GM18508 (cell line): ENCODE measurements around the gene BMP15.

Experiments used
- ATAC-seq: cut with Tn5 transposase; IDR thresholded peaks from one replicate; pipeline ENCODE4 v1.9.1; 2021; ENCODE audit warnings: moderate number of reproducible peaks; ENCODE audit not compliant: insufficient read depth, unreplicated experiment

The BMP15 gene

DNA sequence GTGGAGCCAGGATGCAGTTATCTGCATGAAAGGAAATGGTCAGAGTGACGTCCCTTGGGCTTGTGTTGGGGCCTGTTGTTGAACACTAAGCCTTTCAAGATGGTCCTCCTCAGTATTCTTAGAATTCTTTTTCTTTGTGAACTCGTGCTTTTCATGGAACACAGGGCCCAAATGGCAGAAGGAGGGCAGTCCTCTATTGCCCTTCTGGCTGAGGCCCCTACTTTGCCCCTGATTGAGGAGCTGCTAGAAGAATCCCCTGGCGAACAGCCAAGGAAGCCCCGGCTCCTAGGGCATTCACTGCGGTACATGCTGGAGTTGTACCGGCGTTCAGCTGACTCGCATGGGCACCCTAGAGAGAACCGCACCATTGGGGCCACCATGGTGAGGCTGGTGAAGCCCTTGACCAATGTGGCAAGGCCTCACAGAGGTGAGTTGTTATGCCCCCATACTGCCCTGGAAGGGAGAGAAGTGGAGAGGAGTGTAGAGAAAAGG, at the start of gene BMP15:
BMP15 (plus strand) TSS at position 51 of the 492 bp plus-strand sequence; CDS start at position 100, 49 bp downstream.
- ATAC-seq: no peak

DNA sequence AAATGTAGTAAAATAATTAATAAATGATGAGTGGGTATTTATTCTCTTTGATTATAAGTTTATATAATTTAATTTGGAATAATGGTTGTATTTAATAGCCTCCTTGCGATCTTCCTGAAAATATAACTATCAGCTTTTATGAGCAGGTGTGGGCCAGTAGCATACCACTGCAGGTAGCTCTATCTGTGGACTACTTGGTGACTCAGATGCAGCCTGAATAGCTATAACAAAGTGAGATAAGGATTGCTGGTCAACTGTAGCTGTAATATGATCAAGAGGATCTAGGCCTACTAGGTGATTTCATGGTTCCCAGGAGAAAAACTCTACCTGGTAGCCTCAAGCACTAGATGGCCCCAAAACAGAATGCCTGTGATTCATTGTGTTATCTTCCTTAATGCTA, 47.1 kb upstream of the BMP15 start:
- no peak for ATAC-seq

DNA sequence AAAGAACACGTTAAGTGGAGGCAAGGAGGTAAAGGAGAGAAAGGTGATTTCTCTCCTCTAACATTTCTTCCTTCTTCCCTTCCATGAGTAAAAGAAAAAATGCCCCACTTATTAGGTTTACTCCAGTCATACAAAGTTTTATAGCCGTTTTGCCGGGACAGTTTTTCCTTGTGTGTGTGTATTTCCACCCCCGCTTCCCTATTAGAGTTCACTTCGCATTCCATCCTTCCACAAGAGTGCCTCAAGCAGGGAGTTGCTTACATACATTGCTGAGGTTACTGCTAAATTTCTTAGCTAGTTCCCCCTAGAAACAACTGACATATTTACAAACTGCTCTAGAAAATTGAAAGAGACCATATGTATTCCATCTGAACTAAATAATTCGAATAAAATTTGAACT, 45.2 kb upstream of the BMP15 start:
- no peak for ATAC-seq

DNA sequence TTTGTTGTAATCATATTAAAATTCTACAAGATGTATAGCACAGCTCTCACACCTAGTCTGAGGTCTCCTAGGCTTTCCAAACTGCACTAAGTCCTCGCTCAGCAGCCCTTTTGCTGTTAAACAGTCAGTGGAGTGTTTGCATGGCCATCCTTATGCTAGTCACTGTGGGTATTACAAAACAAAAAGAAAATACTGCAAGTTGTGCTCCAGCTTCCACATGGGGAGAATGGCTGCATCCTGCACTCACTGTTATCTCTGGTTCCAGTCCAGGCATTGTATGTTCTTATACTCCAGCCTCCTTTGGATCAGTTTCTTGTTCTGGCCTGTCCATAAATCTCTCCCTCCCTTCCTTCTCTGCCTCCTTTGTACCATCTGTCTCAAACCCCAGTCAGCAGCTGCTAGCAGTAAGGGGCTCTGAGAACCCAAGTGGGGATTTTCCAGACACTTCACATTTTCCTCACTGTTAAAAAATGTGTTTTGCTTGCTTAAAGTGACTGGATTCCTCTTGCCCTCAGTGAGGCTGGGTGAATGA, 38.5 kb upstream of the BMP15 start:
- ATAC-seq: no peak

DNA sequence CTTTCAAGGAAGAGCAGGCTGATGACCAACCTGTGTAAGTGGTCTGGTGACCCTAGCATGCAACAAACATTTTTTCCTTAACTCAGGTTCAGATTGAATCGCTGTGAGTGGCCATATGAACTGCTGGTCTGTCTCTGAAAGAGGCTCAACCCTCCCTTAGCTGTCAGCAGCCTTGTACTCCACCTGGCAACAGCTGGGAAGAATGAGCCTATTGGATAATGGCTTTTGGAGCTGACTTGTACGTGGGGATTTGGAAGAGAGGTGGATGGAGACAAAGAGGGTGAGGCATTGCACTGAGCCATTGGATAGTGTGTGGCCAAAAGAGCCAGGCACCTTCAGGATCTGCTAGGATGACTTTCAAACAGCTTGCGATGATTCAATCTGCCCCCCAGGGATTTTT, 35.7 kb upstream of the BMP15 start:
- no peak for ATAC-seq

DNA sequence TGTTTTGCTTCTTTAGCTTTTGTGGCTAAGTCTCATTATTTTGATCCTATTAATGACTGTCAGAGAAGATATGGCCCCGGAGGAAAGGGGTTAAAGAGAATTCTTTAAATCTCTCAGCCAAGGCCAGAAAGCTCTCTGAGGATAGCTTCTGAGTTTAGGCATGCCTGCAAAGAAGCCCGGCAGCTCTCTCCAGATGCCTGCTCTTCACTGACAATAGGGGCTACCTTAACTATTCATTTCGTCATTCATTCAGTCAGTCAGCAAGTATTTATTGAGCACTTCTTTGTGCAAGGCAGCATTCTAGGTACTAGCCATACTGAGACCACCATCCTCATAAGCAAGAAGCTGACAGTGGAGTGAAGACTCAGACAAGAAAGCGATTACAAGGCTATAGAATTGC, 34.0 kb upstream of the BMP15 start:
- ATAC-seq: no peak

DNA sequence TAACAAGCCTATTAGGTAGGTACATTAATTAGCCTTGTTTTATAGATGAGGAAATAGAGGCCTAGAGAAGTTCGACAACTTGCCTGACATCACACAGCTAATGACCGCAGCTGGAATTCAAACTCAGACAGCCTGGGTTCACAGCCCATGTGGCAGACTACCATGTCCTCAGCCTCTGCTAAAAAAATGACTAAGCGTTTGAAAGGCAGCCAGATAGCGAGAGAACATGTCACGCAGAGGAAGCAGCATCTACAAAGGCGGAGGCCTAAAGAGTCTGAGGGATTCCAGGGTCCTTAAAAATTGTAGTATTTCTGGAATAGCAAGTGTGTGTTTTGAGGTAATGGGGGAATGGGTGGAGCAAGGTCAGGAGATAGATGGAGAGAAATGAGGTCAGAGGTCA, 33.2 kb upstream of the BMP15 start:
- ATAC-seq: no peak

DNA sequence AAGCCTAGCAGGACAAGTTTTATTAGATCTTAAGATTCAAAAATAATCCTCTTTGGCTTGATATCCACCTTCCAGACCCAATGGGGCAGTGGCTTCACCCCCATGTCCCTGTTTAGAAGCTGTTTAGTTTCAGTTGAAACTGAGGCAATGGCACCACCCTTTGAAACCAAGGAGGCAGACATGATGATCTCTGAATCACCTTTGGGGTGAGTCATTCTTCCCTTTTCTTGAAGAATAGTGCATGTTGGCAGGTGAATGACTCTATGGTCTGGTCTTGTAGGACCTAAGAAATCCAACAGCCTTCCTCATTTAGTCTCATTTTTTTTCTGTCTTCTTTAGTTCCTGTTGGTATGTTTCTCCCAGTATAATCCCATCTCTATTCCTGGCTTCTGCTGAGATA, 29.5 kb upstream of the BMP15 start:
- no peak for ATAC-seq

DNA sequence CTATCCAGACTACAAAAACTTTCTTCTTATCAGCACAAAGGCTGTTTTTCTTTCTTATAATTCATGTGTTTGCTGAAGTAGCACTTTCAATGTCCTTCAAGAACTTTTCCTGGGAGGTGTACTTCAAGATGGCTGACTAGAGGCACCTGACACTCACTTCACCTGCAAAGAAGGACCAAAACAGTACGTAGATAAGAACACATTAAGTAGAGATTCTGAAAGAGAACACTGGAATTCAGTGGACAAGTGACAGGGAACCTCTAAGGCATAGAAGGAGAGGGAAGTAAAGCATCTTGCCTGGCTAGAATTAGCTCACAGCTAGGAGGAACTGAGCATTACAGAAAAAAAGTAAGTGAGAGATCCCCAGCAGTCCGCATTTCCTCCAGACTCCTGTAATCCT, 21.7 kb upstream of the BMP15 start:
- ATAC-seq: no peak

DNA sequence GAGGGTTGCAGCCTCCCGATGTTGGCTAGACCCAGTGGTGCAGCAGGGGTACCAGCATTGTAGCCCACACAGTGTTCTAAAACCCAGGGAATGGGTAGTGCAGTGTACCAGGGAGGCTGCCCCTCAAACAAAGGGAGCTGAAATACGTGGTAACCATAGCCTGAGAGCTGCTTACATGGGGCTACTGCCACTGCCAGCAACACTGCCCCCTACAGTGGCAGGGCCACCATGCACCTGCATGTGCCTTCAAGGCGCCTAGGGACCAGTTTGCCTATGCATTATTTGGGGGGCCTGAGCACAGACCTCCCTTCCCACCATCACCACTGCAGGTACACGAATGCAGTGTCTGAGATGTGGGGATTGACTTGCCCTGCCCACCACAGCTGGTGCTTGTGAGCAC, 21.0 kb upstream of the BMP15 start:
- no peak for ATAC-seq

DNA sequence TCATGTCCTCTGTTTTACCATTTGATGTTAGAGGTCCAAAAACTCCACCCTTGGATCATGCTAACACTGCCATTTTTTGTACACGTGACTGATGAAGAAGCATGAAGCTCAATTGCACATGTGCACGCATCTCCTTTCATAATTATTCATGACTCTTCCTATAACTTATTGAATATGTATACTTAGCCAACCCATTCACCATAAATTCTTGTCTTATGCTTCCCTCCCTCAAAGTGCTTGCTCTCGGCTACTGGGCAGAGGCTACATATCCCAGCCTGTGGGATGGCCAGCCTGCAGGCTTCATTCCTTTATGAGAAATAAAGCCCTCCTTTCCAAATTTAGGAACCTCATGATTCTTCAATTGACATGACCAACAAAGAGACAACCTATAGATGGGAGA, 17.5 kb upstream of the BMP15 start:
- ATAC-seq: no peak

DNA sequence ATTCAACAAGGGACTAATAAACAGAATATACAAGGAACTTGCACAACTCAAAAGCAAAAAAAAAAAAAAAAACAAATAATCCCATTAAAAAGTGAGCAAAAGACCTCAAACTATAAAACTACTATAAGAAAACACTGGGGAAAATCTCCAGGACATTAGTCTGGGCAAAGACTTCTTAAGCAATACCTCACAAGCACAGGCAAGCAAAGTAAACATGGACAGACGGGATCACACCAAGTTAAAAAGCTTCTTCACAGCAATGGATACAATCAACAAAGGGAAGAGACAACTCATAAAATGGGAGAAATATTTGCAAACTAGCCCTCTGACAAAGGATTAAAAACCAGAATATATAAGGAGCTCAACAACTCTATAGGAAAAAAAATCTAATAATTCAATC, 17.1 kb upstream of the BMP15 start:
- no peak for ATAC-seq

DNA sequence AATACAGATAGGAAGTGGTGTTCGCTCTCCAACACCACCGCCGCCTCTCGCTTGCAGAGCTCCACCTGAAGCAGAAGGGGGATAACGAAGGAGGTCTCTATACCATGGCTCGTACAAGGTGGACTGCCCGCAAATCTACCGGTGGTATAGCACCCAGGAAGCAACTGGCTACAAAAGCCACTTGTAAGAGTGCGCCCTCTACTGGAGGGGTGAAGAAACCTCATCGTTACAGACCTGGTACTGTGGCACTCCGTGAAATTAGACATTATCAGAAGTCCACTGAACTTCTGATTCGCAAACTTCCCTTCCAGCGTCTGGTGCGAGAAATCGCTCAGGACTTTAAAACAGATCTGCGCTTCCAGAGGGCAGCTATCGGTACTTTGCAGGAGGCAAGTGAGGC, 5.2 kb upstream of the BMP15 start:
- ATAC-seq: no peak

DNA sequence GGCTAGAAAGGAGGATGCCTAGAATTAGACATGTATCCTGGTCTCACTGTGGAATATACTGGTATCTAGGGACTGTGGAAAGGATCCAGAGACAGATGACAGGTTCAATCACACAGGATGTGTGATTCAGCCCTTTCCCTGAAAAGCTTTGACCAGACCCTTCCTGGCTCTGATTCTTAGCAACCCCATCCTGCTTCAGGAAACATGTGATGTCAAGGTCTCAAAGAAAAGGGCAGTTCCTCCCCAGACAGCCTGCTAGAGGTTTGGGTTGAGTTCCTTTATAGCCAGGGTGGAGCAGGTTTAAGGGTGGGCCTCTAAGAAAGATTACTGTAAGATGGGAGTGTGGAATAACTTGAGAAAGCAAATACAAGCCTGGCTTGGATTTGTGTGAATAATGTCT, 3.0 kb downstream of the BMP15 start:
- no peak for ATAC-seq

DNA sequence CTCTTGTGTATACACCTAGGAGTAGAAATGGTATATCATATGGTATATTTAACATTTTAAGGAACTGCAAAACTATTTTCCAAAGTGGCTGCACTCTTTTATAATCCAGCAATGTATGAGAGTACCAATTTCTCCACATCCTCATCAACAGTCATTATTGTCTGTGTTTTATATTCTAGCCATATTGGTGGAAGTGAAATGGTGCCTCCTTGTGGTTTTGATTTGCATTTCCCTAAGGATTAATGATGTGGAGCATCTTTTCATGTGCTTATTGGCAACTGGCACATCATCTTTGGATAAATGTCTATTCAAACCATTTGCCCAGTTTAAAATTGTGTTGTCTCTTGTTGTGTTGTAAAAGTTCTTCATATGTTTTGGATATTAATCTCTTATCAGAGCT, 9.6 kb downstream of the BMP15 start:
- no peak for ATAC-seq

DNA sequence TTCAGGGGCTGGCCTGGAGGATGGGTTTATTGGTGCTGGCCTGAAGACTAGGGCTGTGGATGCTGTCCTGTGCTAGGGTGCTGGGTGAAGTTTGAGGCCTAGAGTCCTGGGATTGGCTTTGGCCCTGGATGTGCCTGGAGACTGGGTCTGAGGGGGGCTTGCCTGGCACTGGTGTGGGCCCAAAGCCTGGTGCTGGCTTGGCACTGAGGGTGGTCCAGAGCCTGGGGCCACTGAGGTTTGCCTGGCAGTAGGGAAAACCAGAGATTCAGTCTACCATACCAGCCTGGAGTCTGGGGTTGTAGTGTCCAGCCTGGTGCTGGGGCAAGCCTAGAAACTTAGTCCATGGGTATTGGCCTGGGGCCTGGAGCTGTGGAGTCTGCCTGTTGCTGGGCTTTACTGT, 16.6 kb downstream of the BMP15 start:
- ATAC-seq: no peak

DNA sequence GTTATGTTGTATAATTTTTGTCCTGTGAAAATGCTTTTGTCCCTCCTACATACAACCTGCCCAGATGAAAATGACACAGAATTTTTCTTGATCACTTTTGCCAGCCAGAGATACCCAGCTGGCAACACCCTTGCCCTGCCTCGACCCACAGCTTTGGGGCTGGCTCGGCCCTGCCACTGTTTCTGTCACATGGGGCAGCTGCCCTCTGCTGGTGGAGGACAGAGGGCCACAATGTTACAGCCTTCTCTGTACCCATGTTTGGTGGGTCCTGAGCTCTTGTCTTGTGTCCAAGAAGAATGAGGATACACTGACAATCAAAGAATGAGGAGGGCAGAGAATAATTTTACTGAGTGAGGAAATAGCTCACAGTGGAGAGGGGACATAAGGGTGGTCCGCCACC, 31.1 kb downstream of the BMP15 start:
- ATAC-seq: no peak

DNA sequence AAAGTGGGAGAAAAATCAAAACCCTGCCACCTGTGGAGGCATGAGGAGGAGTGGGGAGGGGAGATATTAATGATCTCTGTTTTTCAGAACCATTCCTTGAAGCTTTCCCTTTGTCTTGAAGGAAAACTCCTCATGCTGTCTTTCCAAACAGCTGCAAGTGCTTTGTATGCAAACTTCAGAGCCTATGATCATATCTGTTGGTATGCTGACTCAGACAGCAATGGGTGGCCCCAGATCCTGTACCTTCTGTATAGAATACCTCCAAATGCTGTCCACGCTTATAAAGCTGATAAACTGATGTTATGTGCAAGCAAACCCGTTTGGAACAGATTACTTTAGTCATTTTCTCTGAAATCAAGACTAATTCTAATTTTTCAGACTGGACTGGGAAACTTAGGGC, 31.9 kb downstream of the BMP15 start:
- ATAC-seq: no peak

DNA sequence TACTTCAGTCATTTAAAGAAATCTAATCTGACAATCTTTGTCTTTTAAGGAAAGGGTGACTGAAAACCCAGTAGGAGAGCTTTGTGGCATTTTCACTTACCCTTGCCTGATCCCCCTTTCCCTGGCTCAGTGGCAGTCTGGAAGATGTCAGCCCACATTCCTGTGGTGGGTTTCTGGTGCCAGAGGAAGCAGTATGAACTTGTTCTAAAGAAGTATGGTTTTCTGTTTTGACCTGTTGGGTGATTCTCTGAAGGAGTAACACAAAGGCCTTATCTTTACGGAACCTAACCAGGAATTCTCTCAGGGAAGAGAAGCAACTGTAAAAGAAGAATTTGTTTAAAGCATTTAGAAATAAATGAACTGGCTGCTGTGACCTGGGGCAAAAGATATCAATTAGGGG, 41.9 kb downstream of the BMP15 start:
- ATAC-seq: no peak

DNA sequence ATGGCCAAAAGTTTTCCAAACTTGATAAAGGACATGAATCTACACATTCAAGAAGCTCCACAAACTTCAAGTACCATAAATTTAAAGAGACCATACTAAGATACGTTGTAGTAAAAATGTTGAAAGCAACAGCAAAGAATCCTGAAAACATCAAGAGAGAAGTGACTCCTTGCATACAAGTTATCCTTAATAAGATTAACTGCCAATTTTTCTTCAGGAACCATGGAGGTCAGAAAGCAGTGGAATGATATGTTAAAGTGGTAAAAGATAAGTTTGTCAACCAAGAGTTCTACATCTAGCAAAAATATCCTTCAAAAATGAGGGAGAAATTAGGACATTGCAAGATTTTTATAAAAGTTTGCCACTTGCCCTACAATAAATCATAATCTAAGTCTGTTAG, 43.3 kb downstream of the BMP15 start:
- ATAC-seq: no peak

DNA sequence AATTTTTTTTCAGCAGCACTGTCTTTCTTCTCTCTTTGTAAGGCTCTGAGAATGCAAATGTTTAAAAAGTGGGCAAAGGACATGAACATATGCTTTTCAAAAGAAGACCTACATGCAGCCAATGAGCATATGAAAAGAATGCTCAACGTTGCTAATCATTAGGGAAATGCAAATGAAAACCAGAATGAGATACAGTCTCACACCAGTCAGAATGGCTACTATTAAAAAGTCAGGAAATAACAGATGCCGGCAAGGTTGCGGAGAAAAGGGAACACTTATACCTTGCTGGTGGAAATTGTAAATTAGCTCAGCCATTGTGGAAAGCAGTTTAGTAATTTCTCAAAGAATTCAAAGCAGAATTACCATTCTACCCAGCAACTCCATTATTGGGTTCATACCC, 51.6 kb downstream of the BMP15 start:
- no peak for ATAC-seq

DNA sequence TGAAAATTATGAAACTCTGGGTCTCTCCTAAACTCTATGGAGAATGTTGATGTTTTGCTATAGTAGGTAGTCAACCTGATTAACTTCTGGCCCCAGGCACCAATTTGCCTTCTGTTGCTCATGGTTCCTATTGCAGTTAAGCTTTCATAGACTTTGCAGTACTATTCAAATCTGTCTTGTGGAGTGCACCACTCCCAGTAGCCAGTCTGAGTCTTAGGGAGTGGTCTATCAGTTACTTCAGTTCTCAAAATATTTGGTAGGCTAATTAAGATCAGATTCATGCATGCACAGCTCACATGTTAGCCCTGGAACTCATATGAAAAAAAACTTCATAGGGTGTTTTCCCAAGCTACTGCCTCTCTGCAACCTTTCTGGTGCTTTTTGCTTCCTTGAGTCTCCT, 53.3 kb downstream of the BMP15 start:
- no peak for ATAC-seq
